Measurements from ENCODE around the gene SHBG.

The SHBG gene

GRCh38 chr17:7629939-7630571 is at the start of gene SHBG:
TSS of gene SHBG (plus strand) at chr17:7630135. CDS start at chr17:7630173, 38 bp downstream.
- no peak for DNase-seq
- intact Hi-C loops (cut with DNase I), result loop anchor here (5.0 kb wide), 1 partner anchor 57 kb away; the partner anchor contains the start of genes TP53 and WRAP53

DNA sequence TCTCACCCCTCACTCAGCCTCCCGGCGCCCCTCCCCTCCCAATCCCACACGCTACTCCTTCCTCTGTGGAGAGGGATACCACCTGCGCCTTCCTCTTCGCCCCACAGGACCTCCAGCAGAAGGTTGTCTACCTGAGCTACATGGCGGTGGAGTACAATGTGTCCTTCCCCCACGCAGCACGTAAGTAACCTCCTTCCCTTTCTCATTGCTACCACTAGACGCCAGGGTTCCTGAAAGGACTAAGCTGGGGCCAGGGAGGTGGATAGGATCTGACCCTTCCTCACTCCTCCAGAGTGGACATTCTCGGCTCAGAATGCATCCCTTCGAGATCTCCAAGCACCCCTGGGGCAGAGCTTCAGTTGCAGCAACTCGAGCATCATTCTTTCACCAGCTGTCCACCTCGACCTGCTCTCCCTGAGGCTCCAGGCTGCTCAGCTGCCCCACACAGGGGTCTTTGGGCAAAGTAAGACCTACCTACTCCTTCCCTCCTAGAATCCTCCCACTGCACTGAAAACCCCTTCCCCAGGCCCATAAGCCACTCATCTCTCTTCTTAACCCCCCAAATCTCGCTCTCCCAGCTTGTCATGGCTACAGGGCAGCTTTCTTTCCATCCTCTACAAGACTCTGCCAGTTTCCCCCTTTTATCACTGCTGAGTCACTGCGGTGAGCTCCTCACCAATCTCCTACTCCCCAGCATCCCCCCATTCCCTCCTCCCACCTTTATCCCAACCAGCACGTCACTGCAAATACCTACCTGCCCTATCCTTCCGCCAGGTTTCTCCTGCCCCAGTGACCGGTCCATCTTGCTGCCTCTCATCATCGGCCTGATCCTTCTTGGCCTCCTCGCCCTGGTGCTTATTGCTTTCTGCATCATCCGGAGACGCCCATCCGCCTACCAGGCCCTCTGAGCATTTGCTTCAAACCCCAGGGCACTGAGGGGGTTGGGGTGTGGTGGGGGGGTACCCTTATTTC is 49.0 kb upstream of the SHBG start:
- intact Hi-C loops (cut with DNase I), result loop anchor here (10.0 kb wide), 1 partner anchor 104 kb away; the partner anchor contains the start of genes TP53 and WRAP53

DNA sequence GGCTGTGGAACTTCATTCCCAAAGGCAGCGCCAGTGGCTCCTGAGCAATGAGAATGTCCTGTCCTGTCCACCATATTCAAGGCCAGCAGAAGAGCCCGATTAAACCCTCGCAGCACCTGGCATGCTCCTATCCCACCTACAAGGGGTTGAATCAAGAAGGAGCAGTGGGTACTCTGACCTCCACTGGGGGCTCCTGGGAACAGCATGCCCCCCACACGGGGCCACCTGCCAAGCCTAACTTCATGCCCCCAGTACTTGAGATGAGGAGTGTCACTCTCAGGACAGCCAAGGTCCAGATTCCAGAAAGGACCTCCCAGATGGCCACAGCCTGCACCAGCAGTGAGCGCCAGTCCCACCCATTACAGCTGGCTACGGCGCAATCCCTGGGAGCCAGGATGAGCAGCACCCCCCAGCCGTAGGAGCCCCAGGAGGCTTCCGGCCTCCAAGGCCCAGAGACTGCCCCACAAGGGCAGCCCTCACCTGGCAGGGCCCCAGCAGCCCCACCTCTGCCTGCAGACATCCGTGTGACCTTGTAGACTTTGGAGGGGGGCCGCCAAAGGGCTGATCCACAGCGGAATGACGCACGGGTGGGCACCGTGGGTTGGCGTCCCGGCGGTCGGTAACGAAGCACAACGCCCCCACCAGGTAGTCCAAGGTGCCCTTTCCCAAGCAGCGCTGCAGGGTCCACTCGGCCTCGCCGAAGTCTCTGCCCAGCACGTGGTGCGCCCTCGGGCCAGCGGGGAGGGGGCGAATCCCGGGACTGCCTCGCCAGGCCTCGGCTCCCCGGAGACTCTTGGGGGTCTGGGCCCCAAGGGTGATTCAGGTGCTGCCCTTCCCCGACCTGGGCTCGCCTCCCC is 47.3 kb upstream of the SHBG start:
- DNase-seq, result peak in 7 of 42 donors; percentile 12 to 47 (median 33)
- intact Hi-C loops (cut with DNase I), result loop anchor here (10.0 kb wide), 1 partner anchor 102 kb away; the partner anchor contains the start of genes TP53 and WRAP53

More for the DNA sequence above, 49.0 kb upstream of the SHBG start:
- DNase-seq, result peak in 11 of 42 donors; percentile 11 to 65 (median 34)

DNA sequence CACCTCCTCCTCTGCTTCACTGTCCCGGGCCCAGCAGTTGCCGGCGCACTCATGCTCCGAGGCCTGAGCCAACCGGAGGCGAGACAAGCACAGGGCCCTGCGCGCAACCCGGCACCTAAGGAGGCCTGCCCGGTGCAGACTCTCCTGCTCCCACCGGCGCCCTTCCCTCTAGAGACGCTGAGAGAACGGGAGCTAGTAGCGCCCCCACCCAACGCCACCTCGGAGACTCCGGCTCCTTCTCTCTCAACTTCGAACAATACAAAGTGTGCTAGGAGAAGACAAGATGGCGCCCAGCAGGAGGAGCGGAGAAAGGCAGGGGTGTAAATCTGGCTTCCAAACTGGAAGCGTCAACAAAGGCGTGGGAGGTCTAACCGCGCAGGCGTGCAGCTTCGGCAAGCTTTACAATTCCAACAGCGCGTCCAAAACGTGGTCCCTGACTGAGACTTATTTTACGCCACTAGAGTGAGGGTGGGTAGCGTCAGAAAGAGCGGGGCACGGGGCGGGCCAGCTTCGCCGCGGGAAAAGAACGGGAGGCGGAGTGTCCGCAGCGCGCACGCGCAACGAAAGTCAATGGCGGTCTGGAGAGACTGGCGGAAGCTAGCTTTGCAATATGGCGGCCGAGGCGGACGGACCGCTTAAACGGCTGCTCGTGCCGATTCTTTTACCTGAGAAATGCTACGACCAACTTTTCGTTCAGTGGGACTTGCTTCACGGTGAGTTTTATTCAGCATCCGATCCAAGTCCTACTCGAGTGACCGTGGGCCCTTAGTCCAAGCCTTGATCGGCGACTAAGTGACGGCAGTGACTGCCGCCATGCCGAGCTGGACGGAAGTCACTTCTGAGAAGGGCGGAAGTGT is 46.5 kb upstream of the SHBG start, which contains the start of gene MPDU1:
TSS of gene MPDU1 (plus strand) at position 600 of the 857 bp plus-strand sequence. CDS start at position 611, 11 bp downstream.
- DNase-seq, result peak; percentile 90 to 99 (median 96)
- intact Hi-C loops (cut with DNase I), result loop anchor here (10.0 kb wide), 1 partner anchor 101 kb away; the partner anchor contains the start of genes TP53 and WRAP53

DNA sequence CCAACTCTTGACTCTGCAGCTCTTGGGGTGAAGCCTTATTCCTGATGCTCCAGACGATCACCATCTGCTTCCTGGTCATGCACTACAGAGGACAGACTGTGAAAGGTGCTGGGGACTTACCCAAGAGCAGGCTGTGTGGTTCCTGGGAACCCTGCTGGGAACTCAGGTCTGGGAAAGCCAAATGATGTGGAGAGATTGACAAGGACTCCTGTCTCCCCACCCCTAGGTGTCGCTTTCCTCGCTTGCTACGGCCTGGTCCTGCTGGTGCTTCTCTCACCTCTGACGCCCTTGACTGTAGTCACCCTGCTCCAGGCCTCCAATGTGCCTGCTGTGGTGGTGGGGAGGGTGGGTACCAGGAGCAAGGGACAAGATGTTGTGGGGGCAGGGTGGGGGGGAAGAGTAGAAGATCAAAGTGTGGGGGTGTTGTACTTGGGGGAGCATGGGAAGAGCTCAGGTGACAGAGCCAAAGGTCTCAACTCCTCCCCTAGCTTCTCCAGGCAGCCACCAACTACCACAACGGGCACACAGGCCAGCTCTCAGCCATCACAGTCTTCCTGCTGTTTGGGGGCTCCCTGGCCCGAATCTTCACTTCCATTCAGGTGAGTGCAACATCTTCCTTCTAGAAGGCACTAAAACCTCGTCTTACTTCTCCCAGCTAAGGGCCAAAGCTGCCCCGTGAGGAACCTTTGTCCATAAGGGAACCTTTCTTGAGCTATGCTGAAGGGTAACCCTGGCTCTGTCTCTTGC is 43.1 kb upstream of the SHBG start:
- intact Hi-C loops (cut with DNase I), result loop anchor here (10.0 kb wide), 1 partner anchor 98 kb away; the partner anchor contains the start of genes TP53 and WRAP53
- no peak for DNase-seq

DNA sequence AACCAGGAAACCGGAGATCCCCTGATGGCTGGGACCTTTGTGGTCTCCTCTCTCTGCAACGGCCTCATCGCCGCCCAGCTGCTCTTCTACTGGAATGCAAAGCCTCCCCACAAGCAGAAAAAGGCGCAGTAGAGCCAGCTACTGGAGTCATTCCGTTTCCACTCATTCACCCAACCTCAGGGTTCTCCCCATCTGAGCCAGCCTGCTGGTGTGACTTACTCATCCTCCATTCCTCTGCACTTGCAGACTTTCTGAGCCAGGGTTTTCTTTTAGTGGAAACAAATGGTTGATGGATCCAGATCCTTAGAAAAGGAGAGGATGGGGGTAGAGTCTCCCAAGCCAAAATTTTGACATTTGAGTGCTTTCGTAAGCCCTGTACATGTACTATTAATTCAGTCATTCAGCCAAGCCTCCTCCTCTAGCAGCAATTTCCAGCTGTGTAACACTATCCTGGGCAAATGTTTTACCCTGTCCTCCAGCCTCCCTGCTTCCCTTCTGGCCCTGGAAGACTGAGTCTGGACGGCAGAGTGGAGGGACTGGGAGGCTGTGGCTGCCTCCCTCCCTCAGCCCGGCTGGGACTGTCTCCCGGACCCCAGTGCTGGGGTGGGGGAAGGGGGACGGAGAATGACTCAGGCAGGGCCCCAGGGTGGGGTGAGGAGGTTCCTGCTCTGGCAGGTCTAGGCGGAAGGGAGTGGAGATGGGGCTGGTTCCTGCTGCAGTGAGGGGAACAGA is 42.3 kb upstream of the SHBG start:
- intact Hi-C loops (cut with DNase I), result loop anchor here (10.0 kb wide), 1 partner anchor 97 kb away; the partner anchor contains the start of genes TP53 and WRAP53

GRCh38 chr17:7588553-7589203 is 41.3 kb upstream of the SHBG start:
- intact Hi-C loops (cut with DNase I), result loop anchor here (10.0 kb wide), 1 partner anchor 96 kb away; the partner anchor contains the start of genes TP53 and WRAP53
- peak in 4 of 42 donors; percentile 7 to 38 (median 17) for DNase-seq

More for the DNA sequence above, 42.3 kb upstream of the SHBG start:
- peak in 5 of 42 donors; percentile 12 to 50 (median 42) for DNase-seq

DNA sequence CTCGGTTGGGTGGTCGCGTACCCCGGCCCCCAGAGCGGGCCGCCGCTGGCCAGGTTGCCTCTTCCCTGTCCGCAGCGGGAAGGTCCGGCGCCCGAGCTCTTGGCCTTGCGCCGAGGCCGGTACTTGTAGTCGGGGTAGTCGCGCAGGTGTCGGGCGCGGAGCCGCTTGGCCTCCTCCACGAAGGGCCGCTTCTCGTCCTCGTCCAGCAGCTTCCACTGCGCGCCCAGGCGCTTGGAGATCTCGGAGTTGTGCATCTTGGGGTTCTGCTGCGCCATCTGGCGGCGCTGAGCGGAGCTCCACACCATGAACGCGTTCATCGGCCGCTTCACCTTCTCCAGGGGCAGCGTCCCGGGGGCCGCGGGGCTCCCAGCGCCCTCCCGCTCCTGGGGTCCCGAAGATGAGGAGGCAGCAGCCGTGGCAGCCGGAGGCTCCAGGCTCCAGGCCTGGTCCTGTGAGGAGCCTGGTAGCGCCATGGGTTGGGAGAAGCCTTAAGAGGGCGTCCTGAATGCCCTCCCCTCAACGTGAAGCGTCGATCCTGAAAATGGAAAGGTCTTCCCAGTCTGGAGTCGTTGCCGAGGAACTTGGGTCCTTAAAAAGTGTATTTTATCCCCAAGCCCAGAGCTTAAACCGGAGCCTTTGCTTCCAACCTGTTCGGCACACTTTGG is 40.6 kb upstream of the SHBG start:
- intact Hi-C loops (cut with DNase I), result loop anchor here (10.0 kb wide), 1 partner anchor 95 kb away; the partner anchor contains the start of genes TP53 and WRAP53

GRCh38 chr17:7589891-7590691 is 39.8 kb upstream of the SHBG start, which contains the start of gene SOX15:
TSS of gene SOX15 (minus strand) at chr17:7590094. CDS start at chr17:7589676, 418 bp downstream.
- intact Hi-C loops (cut with DNase I), result loop anchor here (10.0 kb wide), 1 partner anchor 95 kb away; the partner anchor contains the start of genes TP53 and WRAP53
- DNase-seq, result peak in 1 of 42 donors; percentile 28

More for the DNA sequence above, 40.6 kb upstream of the SHBG start:
- DNase-seq, result peak; percentile 81 to 94 (median 88)

DNA sequence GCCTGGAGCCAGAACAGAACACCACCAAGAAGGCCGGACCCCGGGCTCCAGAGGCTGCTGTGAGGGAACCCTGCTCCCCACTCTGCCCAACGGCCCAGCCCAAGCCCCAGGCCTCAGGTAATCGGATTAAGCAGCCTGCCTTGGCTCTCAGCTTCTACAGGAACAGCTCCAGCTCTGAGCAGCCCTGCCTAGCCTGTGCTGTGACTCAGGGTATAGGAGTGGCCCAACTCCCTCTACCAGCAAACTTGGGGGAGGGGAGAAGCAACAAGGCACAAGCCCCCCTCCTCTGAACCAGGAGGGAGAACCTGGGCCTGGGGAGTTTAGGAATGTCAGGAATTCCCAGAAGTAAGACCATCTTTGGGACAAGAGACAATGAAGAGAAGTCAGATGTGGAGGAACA is 39.2 kb upstream of the SHBG start:
- no peak for DNase-seq
- intact Hi-C loops (cut with DNase I), result no loop called here

GRCh38 chr17:7591596-7591995 is 38.3 kb upstream of the SHBG start:
- no peak for DNase-seq
- intact Hi-C loops (cut with DNase I), result no loop called here

DNA sequence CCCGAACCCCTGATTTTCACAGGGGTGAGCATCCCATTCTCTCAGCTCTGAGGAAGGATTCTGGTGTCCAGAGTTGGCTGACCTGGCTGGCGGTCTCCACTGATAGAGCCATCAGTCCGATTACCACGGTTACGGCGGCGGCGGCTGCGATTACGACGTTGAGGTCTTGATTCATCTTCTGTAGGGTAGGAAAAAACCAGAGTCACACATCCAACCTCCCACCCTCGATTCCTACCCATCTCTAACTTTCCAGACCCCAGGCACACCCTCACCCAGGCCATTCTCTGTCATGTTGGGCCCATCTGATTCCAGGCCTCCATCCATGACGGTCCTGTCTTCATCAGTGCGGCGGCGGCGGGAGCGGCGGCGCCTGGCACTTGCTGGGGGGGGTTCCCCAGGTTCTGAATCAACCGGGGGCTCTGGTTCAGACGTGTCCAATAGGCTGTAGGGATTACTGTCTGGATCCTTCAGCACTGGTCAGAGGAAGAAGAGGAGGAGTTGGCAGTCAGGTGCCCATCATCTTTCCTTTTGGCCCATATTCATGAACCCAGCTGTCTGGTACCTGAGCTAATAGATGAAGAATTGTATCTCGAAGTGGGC is 37.4 kb upstream of the SHBG start:
- intact Hi-C loops (cut with DNase I), result no loop called here

GRCh38 chr17:7593296-7593695 is 36.6 kb upstream of the SHBG start:
- DNase-seq, result no peak
- intact Hi-C loops (cut with DNase I), result no loop called here

More for the DNA sequence above, 37.4 kb upstream of the SHBG start:
- DNase-seq, result no peak
